ENCODE data around the gene HOXA3.

Gene HOXA3

DNA sequence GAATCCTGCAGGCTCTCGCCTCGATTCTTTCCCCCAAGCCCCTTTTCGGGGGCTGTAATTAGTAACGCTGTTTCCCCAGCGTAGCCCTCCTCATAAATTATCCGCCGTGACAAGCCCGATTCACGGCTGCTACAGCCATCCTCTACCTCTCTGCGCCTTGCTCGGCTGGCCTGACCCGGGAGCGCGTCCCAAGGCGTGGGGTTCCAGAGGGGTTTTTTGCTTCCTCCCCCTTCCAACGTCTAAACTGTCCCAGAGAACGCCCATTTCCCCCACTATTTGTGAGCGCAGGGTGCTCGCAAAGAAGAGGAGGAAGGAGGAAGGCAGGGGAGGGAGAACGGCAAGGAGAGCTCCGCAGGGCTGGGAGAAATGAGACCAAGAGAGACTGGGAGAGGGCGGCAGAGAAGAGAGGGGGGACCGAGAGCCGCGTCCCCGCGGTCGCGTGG, 9.8 kb downstream of the HOXA3 start:
- DNase-seq, result no peak

GRCh38 chr7:27141923-27142579, 10.3 kb downstream of the HOXA3 start:
- no peak for DNase-seq

- DNase-seq, result no peak
These were observed 11.1 kb downstream of the HOXA3 start for GRCh38 chr7:27141137-27141922.

DNA sequence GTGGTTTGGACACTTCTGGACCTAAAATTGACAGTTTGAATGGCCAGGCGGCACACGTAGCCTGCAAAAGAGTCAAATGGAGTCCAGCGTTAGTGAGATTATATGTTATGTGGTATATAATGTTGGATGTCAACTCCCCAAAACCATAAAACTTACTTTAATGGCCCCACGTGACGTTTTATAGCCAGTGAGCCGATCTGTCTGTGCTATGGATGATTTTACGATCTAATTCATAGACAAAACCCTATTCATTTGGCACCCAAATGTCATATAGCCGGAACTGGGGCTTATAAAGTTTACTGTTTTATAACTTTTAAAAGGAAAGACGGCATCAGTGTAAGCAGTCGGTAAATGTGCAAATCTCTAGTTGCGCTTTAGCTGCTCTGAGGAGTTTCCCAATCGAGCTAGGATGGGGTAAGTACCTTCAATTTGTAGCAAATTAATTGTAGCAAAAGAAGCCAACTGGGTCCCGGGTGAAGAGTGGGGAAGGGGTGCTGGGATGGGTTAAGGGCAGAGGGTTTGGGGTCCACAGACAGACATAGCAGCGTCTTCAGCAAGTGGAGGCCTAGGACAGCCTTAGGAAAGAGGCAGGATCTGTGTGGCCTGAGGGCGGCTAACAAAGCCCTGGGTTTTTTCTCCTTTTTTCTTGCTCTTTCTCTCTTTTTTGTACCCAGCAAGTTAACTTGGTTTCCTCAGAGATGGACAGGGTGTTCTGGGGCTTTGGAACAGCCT, 12.1 kb downstream of the HOXA3 start:
- no peak for DNase-seq

DNA sequence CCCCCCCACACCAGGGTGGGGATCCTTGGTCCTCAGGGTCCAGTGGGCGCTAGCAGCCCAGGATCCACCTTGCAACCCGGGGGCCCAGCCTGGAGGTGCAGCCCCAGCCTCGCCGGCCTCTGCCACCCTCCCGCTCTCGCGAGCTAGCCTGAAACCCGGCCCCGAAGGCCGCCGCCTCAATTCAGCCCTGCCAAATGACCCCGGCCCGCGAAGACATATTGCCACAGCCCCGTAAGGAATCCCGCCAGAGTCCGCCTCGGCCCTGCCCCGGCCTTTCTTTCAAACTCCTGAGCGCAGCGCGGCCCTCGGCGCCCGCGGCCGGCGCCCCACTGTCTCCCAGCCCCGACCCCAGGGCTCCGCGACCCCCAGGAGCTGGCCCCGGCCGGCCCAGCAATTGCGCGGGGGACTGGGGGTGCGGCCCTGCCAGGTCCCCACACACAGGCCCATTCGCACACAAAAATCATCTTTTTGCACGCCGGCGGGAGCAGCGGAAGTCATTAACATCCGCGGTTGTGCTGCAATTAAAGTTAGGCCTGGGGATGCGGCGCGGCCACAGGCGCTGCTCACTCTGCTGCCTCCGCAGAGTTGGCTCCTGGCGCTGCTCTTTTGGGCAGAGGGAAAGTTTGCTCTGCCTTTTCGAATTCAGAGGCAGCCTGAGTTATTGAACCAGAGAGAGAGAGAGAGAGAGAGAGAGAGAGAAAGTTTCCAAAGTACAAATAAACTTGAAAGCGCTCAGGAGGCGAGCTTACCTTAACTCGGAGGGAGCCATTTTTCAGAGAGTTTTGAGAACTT, 12.9 kb downstream of the HOXA3 start:
- DNase-seq, result no peak

GRCh38 chr7:27138985-27139333, 13.4 kb downstream of the HOXA3 start:
- no peak for DNase-seq

- no peak for DNase-seq
These were observed 13.9 kb downstream of the HOXA3 start for GRCh38 chr7:27138472-27138871.

DNA sequence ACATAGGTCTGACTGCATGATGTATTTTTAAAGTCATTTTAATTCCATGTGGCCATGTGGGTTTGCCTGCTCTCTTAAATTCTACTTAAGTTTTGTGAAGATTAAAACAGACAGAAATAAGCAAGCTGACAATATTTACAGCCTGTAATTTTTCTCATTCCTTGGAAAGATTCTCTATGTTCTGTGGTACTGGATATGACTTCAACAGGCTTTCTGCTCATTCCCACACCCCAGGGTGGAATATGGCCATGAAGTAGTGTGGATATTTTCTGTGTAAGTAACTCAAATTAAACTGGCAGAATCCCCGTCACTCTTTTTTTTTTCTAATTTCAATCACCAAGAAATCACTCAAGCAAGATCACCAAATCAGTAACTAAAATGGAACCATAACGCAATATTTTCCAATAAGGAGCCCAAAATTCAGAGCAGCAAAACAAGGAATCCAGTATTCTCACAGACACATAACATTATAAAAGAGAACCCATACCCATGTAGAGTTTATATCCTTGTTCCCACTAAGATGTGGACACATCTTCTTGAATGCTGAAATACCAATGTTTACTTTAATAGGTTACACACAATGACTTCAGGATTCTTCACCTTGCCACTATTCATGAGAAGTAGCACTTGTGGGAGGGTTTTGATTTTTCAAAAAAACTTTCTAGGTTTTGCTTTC, 14.6 kb downstream of the HOXA3 start:
- no peak for DNase-seq

GRCh38 chr7:27134392-27134791, 18.0 kb downstream of the HOXA3 start:
- peak; percentile 69 to 73 for DNase-seq

- peak; percentile 30 to 70 for DNase-seq
These were observed 18.8 kb downstream of the HOXA3 start for GRCh38 chr7:27133409-27134231.

DNA sequence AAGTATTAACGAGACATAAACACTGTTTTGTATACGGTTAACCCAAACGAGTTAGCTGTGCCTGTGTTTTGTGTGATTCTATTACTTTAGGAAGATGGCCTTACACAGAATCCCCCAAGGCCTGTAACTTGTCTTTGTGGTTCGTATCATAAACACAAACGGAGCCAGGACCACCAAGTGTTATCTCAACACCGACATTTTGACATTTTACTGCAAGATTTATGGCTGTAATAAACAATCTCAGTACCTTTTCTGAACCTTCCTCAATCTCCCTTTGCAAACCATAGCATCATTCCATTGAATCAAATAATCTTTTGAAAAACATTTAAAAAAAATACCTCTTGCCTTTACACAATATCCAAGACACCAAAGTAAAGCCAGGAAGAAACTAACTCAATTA, 19.4 kb downstream of the HOXA3 start:
- DNase-seq, result no peak

- DNase-seq, result no peak
These were observed 20.2 kb downstream of the HOXA3 start for GRCh38 chr7:27132214-27132613.

- DNase-seq, result no peak
These were observed 21.0 kb downstream of the HOXA3 start for GRCh38 chr7:27131390-27131819.

DNA sequence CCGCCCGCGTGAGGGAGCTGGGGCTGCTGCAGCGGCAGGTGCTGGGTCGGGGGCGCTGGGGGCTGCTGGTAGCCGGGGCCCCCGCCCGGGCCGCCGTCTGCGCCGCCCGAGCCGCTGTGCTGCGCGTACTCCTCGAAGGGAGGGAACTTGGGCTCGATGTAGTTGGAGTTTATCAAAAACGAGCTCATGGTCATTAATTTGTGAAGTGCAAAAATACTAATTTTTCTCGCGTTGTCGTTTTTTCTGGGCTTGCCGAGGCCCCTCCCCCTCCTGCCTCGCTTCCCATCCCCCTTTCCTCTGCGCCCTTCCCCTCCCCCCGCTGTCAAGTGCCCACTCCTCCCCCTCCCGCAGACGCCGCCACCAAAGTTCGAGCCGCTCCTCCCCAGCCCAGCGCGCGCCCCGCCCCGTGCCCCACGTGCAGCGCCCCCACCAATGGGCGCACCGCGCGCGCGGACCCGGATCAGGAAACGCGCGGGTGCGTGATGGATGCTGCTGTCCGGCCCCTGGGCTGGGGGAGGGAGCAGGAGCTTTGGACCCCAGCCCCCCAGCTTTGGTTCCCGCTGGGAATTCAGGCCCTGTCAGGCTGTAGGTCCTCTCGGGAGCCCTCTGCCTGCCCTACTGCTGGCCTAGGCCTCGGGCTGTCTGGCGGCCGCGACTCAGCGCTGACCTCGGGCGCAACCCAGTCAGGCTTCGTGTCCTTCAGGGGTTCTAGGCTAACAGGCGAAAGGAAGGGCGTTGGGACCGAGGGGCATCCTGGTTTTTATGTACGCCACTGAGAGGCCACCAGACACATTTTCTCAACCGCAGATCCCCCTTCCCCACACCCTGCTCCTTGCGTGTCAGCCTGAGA, 21.6 kb downstream of the HOXA3 start, which contains the start of gene HOXA4:
HOXA4 (minus strand) TSS at position 218 of the 850 bp plus-strand sequence; CDS start at position 194, 24 bp downstream.
- DNase-seq, result peak; percentile 81 to 82

DNA sequence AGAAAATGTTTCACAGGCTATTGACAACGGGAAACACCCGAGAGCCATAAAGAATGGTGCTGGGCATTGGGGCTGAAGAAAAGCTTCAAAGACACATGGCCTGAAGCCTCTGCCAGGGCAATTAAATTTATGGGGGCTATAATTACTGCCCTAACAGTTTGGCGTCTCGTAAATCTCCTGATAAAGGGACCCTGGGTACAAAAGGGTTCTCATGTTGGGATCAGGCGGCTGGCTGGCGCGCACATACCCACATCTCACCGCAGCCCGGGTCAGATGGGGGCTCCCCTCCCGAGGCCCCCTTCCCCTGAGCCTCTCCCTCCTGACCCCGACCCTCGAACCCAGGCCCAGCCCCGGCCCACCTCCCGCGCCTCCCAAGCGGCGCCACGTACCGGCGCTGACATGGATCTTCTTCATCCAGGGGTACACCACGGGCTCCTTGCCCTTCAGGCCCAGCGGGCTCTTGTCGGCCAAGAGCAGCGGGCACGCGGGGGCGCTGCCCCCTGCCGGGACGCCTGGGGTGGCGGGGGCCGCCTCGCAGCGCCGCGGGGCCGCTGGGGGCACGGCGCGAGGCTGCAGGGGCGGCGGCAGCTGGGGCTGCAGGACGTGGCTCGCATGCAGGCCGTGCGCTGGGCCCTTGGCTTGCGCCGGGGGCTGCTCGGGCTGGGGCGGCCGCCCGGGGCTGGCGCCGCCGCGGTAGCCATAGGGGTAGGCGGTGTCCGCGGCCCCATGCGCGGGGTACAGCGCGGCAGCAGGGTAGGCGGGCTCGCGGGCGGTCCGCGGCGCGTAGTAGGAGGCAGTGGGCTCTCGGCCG, 22.4 kb downstream of the HOXA3 start:
- DNase-seq, result no peak

- no peak for DNase-seq
These were observed 23.3 kb downstream of the HOXA3 start for GRCh38 chr7:27128776-27129728.

GRCh38 chr7:27128034-27128433, 24.3 kb downstream of the HOXA3 start:
- DNase-seq, result no peak
